NCI-H2196 treated with DMSO at 0.1 percent for 48 hours (cell line): ENCODE results near the gene PROSER3.
"Not testable (repeated sequence)": the region's sequence is repeated elsewhere in the genome, so short reads cannot be mapped to it uniquely, and the experiment has no call there.

Experiments used
- DNase-seq: peaks from one replicate; lab custom pipeline; 2025; ENCODE audit not compliant: unreplicated experiment; lab: John Stamatoyannopoulos, UW

PROSER3 gene

GRCh38 chr19:35753634-35754369, 4.2 kb upstream of the PROSER3 start:
- no peak for DNase-seq

GRCh38 chr19:35754370-35755130, 3.4 kb upstream of the PROSER3 start:
- DNase-seq: no peak

- no peak for DNase-seq
These were observed 2.8 kb upstream of the PROSER3 start for GRCh38 chr19:35755131-35755549.

- no peak for DNase-seq
These were observed 2.2 kb upstream of the PROSER3 start for GRCh38 chr19:35755550-35756376.

- DNase-seq: no peak
These were observed 1.4 kb upstream of the PROSER3 start, which contains the start of gene HSPB6 for GRCh38 chr19:35756377-35757230. HSPB6 (minus strand) TSS chr19:35757029; CDS start chr19:35757008, 21 bp downstream.

GRCh38 chr19:35757231-35757748, 686 bp upstream of the PROSER3 start:
- no peak for DNase-seq

GRCh38 chr19:35759697-35760096, 1.7 kb downstream of the PROSER3 start:
- no peak for DNase-seq

- no peak for DNase-seq
These were observed 2.9 kb downstream of the PROSER3 start for GRCh38 chr19:35760711-35761349.

- no peak for DNase-seq
These were observed 6.7 kb downstream of the PROSER3 start for GRCh38 chr19:35764432-35765315.

GRCh38 chr19:35766571-35767104, 8.7 kb downstream of the PROSER3 start:
- no peak for DNase-seq

GRCh38 chr19:35767288-35768081, 9.5 kb downstream of the PROSER3 start:
- no peak for DNase-seq

- no peak for DNase-seq
These were observed 10.1 kb downstream of the PROSER3 start for GRCh38 chr19:35768082-35768421.

GRCh38 chr19:35772362-35772761, 14.4 kb downstream of the PROSER3 start:
- DNase-seq: not testable (repeated sequence)

- no peak for DNase-seq
These were observed 15.2 kb downstream of the PROSER3 start for GRCh38 chr19:35773020-35773806.

- no peak for DNase-seq
These were observed 16.5 kb downstream of the PROSER3 start for GRCh38 chr19:35774274-35775045.

GRCh38 chr19:35775046-35775297, 17.0 kb downstream of the PROSER3 start:
- DNase-seq: no peak
